Ascending aorta (tissue), 2 donors: ENCODE results near the gene AP3B1. TPM values are rescaled to one million over a fixed set of nuclear protein-coding genes. Genes with fewer than 3 reads are reported as not detected.

Experiments used
- DNase-seq, 2 donors: peaks; one replicate each; pipeline ENCODE4 v3.0.0-alpha.2; 2019; ENCODE audit warnings: low spot score in 2 of 2
- H3K27ac ChIP-seq, 2 donors: fragments of 200-600 bp; sonication (generic); one replicate each; pipeline ENCODE4 v1.5.1; 2016 to 2017; ENCODE audit warnings: mild to moderate bottlenecking in 1 of 2
- H3K27me3 ChIP-seq: fragments of 200-600 bp; sonication (generic); one replicate; pipeline ENCODE4 v1.5.1; 2017
- H3K36me3 ChIP-seq, 2 donors: fragments of 200-600 bp; sonication (generic); one replicate each; pipeline ENCODE4 v1.5.1; 2016
- H3K4me1 ChIP-seq, 2 donors: fragments of 200-600 bp; sonication (generic); one replicate each; pipeline ENCODE4 v1.5.1; 2016 to 2017; ENCODE audit warnings: mild to moderate bottlenecking in 1 of 2
- H3K4me3 ChIP-seq, 2 donors: fragments of 200-600 bp; sonication (generic); one replicate each; pipeline ENCODE4 v1.5.1; 2016 to 2017; ENCODE audit warnings: mild to moderate bottlenecking in 1 of 2
- H3K9me3 ChIP-seq, 2 donors: fragments of 200-600 bp; sonication (generic); one replicate each; pipeline ENCODE4 v1.5.1; 2016
- intact Hi-C: fragments of 100-400 bp; cut with DNase I; formaldehyde crosslinking; loops from one replicate; pipeline ENCODE4 v1.15.1; 2023
- total RNA-seq: library from RNA; depleted of rRNA; stranded (reverse); fragments of >200 nt; gene quantifications from one replicate; pipeline ENCODE4 v1.1.0, GENCODE V29; 2016
- TF ChIP-seq, protein P1 (sequence below), 3 experiments: fragments of 200-600 bp in 2 of 3; fragments of 450-650 bp in 1 of 3; sonication (generic) in 2 of 3; IDR thresholded peaks; one replicate each; pipeline ENCODE4 v1.5.1; 2016 to 2019; ENCODE audit warnings: antibody characterized with exemption in 3 of 3, mild to moderate bottlenecking in 1 of 3, moderate library complexity in 1 of 3

The AP3B1 gene
- total RNA-seq, 1 donor from 2014 or later, result 37.3 TPM

DNA sequence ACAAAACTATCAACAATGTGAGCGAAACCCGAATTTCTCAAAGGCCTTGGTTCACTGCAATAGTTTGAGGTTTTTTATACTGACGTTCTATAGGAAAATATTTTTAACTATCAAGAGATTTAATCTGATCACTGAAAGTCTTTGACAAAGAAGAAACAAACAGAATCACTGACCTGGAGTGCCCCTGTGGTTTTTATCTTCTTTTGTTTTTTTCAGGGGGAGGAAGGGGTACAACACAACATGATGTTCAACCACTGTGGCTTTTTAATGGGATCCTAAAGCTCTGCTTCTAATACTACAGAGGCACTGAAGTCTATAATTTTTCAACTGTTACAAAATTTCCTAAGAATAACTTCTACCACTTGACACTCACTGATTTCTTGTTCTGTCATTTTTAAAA is 185.9 kb downstream of the AP3B1 start:
- H3K36me3 ChIP-seq, result peaks cover 4 to 17% of the 10 kb centered on the region in 2 donors
- no peaks in the 10 kb centered on the region for H3K4me1 ChIP-seq
- no peak overlapping the region for H3K4me3 ChIP-seq
- no peak overlapping the region for H3K27ac ChIP-seq
- DNase-seq, result no peak
- TF ChIP-seq, protein P1, sequence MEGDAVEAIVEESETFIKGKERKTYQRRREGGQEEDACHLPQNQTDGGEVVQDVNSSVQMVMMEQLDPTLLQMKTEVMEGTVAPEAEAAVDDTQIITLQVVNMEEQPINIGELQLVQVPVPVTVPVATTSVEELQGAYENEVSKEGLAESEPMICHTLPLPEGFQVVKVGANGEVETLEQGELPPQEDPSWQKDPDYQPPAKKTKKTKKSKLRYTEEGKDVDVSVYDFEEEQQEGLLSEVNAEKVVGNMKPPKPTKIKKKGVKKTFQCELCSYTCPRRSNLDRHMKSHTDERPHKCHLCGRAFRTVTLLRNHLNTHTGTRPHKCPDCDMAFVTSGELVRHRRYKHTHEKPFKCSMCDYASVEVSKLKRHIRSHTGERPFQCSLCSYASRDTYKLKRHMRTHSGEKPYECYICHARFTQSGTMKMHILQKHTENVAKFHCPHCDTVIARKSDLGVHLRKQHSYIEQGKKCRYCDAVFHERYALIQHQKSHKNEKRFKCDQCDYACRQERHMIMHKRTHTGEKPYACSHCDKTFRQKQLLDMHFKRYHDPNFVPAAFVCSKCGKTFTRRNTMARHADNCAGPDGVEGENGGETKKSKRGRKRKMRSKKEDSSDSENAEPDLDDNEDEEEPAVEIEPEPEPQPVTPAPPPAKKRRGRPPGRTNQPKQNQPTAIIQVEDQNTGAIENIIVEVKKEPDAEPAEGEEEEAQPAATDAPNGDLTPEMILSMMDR (IDR thresholded peaks at IDR 0.05), result no peak
- no peaks in the 10 kb centered on the region for H3K27me3 ChIP-seq
- no peaks in the 10 kb centered on the region for H3K9me3 ChIP-seq
- intact Hi-C loops, result no loop called here

DNA sequence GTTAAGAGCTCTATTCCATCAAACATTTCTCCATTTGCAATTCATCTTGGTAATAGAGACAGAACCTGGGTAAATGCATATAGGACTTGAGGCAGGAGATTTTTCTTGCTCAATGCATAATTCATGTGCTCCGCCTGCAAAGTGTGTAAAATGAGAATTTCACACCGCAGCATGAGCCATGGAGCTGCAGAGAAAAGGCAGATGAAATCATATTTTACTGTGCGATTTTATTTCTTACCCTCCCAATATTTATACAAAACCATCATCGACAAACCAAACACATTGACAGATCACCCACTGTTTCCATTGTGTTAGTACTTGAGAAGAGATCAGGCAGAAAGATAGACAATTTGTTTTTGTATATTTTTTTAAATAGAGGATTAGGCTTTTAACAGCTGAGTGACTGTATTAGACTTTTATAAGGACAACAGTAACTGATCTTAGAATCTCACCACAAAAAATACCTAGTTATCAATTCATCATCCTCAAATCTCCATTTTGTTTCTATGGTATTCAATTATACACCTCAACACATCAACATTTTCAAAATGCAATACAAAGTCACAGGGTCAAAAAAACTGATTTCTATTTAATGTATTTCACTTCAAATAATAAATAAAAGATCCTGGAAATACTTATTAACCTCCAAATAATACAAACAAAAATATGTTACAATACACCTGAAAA is 191.1 kb downstream of the AP3B1 start:
- TF ChIP-seq, protein P1 (IDR thresholded peaks at IDR 0.05), result no peak
- H3K9me3 ChIP-seq, result no peaks in the 10 kb centered on the region
- no peaks in the 10 kb centered on the region for H3K27me3 ChIP-seq
- H3K4me1 ChIP-seq, result no peaks in the 10 kb centered on the region
- H3K27ac ChIP-seq, result no peak overlapping the region
- H3K36me3 ChIP-seq, result peaks cover 4 to 21% of the 10 kb centered on the region in 2 donors
- intact Hi-C loops, result no loop called here
- H3K4me3 ChIP-seq, result no peak overlapping the region
- no peak for DNase-seq

DNA sequence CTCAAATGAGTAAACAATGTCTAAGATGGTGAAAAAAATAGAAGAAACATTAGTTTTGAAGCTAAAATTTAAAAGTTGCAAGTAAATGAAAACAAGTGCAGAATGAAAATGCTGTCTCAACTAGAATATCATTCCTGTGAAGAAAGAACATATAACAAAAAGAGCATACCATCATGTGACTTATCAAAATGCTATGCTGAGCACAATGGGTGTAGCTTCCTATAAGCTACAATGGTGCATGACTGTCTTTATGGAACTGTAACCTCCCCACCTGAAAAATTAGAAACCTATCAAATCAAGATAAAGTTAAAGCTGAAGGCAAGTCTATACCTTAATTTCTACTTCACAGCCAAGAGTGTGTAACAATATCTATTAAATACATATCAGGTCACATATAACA is 192.0 kb downstream of the AP3B1 start:
- no peaks in the 10 kb centered on the region for H3K9me3 ChIP-seq
- H3K27me3 ChIP-seq, result no peaks in the 10 kb centered on the region
- DNase-seq, result no peak
- H3K4me3 ChIP-seq, result no peak overlapping the region
- TF ChIP-seq, protein P1 (IDR thresholded peaks at IDR 0.05), result no peak
- no peaks in the 10 kb centered on the region for H3K4me1 ChIP-seq
- H3K27ac ChIP-seq, result no peak overlapping the region
- peaks cover 4 to 21% of the 10 kb centered on the region in 2 donors for H3K36me3 ChIP-seq
- intact Hi-C loops, result no loop called here

DNA sequence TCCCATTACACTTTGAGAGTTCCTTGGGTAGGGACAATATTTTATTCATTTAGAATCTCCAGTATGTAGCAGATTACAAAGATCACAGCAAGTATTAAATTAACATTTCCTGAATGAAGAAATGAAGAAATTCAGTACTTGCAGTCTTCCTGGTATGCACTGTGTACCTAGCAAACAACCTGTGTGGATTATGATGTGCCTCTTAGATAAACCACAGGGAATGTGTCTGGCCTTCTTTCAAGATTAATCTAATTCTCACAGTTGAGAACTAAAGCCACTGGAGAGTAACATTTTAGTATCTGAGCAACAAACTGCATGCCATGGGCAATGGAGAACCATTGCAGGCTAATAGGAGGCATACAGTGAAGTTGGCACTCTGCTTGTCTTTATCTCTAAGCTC is 199.4 kb downstream of the AP3B1 start:
- peaks cover 5 to 17% of the 10 kb centered on the region in 2 donors for H3K36me3 ChIP-seq
- no peak for DNase-seq
- H3K27me3 ChIP-seq, result no peaks in the 10 kb centered on the region
- H3K4me1 ChIP-seq, result no peaks in the 10 kb centered on the region
- no peak overlapping the region for H3K4me3 ChIP-seq
- no peak overlapping the region for H3K27ac ChIP-seq
- intact Hi-C loops, result no loop called here
- H3K9me3 ChIP-seq, result no peaks in the 10 kb centered on the region
- TF ChIP-seq, protein P1 (IDR thresholded peaks at IDR 0.05), result no peak

DNA sequence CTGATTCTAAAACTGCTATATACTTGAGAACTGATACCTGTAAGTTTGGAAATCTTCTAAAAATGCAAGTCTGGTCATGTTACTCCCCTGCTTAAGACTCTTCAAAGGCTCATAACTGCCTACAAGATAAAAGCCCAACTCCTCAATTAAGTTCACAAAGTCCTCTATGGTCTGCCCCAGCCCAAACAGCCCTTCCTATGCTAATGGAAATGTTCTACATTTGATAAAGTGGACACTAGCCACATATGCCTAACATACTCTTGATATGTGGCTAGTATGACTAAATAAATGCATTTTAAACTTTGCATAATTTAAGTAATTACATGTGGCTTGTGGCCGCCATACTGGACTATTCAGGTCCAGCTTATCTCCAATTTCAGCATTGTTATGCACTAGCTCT is 204.5 kb downstream of the AP3B1 start:
- Histone ChIP-seq H3K27ac (no peak overlapping the region), H3K9me3 (no peaks in the 10 kb centered on the region), H3K4me3 (no peak overlapping the region), H3K27me3 (no peaks in the 10 kb centered on the region), H3K36me3 (peaks cover 6 to 25% of the 10 kb centered on the region in 2 donors), H3K4me1 (no peaks in the 10 kb centered on the region)
- no peak for DNase-seq
- TF ChIP-seq, protein P1 (IDR thresholded peaks at IDR 0.05), result no peak
- intact Hi-C loops, result no loop called here

DNA sequence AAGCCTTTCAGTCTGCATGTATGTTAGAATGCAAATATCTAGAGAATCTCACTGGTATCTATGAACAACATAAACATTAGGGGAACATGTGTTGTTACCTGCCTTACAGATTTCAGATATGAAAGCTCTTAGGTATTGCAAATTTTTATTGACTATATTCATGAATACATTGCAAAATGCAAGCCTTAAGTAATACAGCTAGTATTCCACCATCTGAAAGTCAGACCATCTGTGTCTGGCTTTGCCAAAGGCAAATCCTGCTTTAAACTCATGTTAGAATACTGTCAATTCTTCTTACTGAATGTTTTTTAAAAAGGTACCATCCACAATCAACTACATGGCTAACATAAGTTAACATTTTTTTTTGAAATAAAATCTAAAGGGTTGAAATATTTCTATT is 215.6 kb downstream of the AP3B1 start:
- intact Hi-C loops, result no loop called here
- H3K4me1 ChIP-seq, result no peaks in the 10 kb centered on the region
- no peak for DNase-seq
- H3K9me3 ChIP-seq, result no peaks in the 10 kb centered on the region
- no peak overlapping the region for H3K4me3 ChIP-seq
- no peak overlapping the region for H3K27ac ChIP-seq
- no peaks in the 10 kb centered on the region for H3K36me3 ChIP-seq
- TF ChIP-seq, protein P1 (IDR thresholded peaks at IDR 0.05), result no peak
- H3K27me3 ChIP-seq, result no peaks in the 10 kb centered on the region
